Motor neuron (in vitro differentiated cells): ENCODE measurements around the gene CARMIL1. TPM values are rescaled to one million over a fixed set of nuclear protein-coding genes. Genes with fewer than 3 reads are reported as not detected.

Experiments used
- ATAC-seq, 8 experiments: fragments of 200-7000 bp; cut with Tn5 transposase; replicated peaks in 6 of 8; 2 replicates each; pipeline ENCODE4 v1.8.0; 2021; ENCODE audit warnings: mild to moderate bottlenecking in 8 of 8, moderate library complexity in 8 of 8
- H3K27ac ChIP-seq, 2 donors: fragments of 250-450 bp; sonication (Bioruptor Pico); 2 replicates each; pipeline ENCODE4 v1.9.0; 2021; ENCODE audit warnings: antibody characterized with exemption in 2 of 2, mild to moderate bottlenecking in 2 of 2, moderate library complexity in 1 of 2
- H3K4me1 ChIP-seq, 2 donors: fragments of 250-450 bp; sonication (Bioruptor Pico); replicated peaks in 1 of 2; 2 replicates each; pipeline ENCODE4 v1.6.1; 2021; ENCODE audit warnings: antibody characterized with exemption in 2 of 2, mild to moderate bottlenecking in 2 of 2, moderate library complexity in 1 of 2
- H3K4me3 ChIP-seq, 5 donors: fragments of 250-450 bp; sonication (Bioruptor Pico); 2 replicates each; pipeline ENCODE4 v1.9.0; 2021; ENCODE audit warnings: antibody characterized with exemption in 5 of 5, mild to moderate bottlenecking in 5 of 5, moderate library complexity in 4 of 5
- WGBS, 10 experiments: fragments of 450-650 bp; shearing (Covaris generic); methylation state at CpG; one replicate each; pipeline ENCODE4 v1.0.0; 2022; 5-methylcytosine and 5-hydroxymethylcytosine counted together
- in situ Hi-C, 9 experiments: fragments of 400-800 bp; cut with MboI; loops; one replicate each; pipeline ENCODE4 v1.15.0; 2021; ENCODE audit warnings: low sequenced_read_pairs in 9 of 9, low pct_unique_long_range_greater_than_20kb in 2 of 9; ENCODE audit not compliant: unreplicated experiment in 9 of 9
- total RNA-seq, 8 experiments: library from RNA; unstranded; fragments of 300-600 nt; gene quantifications; 2 replicates each; pipeline versions ENCODE4 v1.2.3 to v1.2.4, GENCODE V29; 2022

Gene CARMIL1
- total RNA-seq, 8 experiments from 2014 or later, result 1.7 to 52.5 (median 6.4) TPM

DNA sequence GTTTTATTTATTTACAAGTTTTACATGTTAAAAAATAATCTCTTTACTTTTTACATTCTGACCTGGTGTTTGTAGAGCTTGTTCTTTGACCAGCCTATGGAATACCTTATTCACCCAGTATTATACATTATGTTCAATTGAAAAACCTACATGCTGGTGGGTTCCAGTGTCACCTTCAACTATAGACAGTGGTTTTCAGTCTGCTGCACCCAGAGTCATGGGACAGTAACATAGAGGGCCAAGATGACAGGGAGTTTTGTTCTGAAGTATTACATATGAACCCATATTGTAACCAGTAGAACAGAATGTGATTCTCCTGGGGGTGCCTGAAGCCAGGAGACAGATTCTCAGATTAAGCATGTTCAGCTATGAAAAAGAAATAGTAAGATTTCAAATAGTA lies 233.4 kb downstream of the CARMIL1 start:
- no peak overlapping the region for H3K4me3 ChIP-seq
- H3K27ac ChIP-seq, result no peak overlapping the region
- H3K4me1 ChIP-seq, result no peaks in the 10 kb centered on the region
- in situ Hi-C loops, result no loop called here
- no peak for ATAC-seq

DNA sequence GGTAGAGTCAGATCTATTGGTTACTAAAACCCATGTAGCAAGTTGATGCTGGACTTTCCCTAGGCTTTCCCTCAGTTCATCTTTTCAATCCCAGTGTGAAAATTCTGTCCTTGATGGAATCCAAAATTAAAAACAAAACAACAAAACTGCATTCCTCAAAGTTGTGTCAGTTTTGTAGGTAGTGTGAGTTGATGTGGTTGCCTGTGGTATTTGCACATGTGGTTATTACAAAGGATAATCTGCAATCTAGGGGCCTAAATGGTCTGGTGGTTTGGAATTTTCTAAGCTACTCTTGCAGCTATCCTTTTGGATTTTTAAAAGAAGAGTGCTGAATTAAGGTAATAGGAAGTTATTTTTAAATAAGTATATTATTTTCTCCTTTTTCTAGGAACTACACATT lies 240.7 kb downstream of the CARMIL1 start:
- peaks cover 0 to 5% of the 10 kb centered on the region in 2 donors for H3K4me1 ChIP-seq
- H3K27ac ChIP-seq, result no peak overlapping the region
- no peak for ATAC-seq
- H3K4me3 ChIP-seq, result no peak overlapping the region
- in situ Hi-C loops, result no loop called here

DNA sequence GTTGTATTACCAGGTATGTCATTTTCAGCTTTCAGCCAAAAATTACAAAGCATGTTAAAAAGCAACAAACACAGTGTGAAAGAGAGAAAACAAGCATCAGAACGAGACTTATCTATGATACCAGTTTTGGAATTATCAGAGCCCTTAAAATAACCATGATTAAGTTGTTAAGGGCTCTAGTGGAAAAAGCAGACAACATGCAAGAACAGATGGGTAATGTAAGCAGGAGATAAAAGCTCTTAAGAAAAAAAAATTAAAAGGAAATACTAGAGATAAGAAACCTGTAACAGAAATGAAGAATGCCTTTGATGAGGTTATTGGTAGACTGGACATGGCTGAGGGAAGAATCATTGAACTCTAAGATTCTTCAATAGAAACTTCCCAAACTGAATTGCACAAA lies 245.4 kb downstream of the CARMIL1 start:
- WGBS, 10 experiments, result 11 to 100% (median 79%) methylated on average over 1 of the region's 1 CpG; no CpG with 5 or more reads in 2 of the 10 experiments
- no peak for ATAC-seq
- no peak overlapping the region for H3K27ac ChIP-seq
- no peak overlapping the region for H3K4me3 ChIP-seq
- no peaks in the 10 kb centered on the region for H3K4me1 ChIP-seq
- in situ Hi-C loops, result no loop called here

DNA sequence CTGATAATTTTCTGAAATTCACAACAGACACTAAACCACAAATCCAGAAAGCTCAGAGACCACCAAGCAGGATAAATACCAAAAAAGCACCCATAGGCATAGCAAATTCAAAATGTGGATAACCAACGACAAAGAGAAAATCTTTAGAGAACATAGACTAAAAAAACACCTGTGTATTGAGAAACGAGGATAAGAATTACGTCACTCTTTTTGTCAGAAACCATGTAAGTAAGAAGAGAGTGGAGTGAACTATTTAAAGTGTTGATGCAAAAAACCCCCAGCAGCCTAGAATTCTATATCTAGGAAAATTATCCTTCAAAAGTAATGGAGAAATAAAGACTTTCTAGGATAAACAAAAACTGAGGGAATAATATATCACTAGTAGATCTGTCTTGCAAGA lies 245.9 kb downstream of the CARMIL1 start:
- no peak for ATAC-seq
- Histone ChIP-seq H3K4me3 (no peak overlapping the region), H3K4me1 (no peaks in the 10 kb centered on the region), H3K27ac (no peak overlapping the region)
- in situ Hi-C loops, result no loop called here
- 40 to 94% (median 80%) methylated on average over 1 to 3 of the region's 3 CpGs for WGBS, 10 experiments

DNA sequence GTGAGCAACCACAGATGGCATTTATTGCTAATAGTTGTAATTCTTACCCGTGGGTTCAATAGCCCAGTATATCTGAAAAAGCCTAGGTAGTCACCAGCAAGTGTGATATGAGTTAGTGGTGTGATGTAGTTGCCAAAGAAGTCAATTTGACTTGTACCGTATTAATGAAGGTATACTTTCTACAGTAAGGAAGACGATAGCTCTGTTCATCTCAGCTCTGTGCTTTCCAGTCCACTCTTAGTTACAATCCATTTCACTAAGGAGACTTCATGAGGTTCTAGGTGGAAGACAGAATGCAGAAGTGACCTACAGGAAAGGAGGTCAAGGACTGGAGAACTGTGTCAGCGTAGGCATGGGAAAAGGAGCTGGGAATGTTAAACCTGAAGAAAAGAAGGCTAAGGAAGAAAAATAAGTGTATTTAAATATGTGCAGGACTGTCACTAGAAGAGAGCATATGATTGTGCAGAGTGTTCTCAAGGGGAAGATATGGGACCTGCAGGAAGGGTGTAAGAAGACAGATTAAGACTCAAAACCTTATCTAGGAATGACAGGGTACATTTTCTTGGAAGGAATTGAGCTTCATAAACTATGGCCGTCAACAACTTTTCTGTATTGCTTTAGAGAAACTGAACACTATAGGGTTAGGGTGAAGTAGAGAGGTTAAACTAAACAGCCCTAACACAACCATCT lies 255.9 kb downstream of the CARMIL1 start:
- Histone ChIP-seq H3K4me3 (no peak overlapping the region), H3K4me1 (no peaks in the 10 kb centered on the region), H3K27ac (no peak overlapping the region)
- WGBS, 10 experiments, result 84 to 100% (median 93%) methylated on average over 2 to 5 of the region's 5 CpGs; no CpG with 5 or more reads in 1 of the 10 experiments
- ATAC-seq, result no peak
- in situ Hi-C loops, result no loop called here

DNA sequence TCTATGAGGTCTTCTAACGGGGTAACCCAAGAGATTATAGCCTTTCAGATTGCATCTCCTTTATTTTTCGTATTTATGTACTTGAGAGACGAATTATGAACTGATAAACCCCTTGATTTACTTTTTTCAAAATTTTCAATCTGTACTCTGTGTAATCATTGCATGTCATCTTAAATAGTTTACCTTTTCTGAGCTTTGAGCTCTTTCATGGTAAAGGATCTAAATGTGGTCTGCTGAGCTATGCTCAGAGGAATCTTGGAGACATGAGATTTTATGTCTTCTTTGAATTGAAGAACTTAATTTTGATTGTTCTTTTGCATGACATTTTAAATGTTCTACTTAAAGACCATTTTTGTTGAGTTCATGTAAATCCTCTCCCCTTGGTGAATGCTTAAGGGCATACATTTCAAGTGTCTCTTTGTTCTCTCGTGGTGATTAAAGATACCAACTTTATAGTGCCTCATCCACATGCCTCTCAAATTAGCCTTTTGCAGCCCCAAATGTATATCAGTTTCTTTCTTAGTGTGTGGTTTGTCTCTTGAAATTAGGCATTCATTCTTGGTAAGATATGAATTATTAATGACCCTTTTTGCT lies 256.6 kb downstream of the CARMIL1 start:
- H3K27ac ChIP-seq, result no peak overlapping the region
- no peak for ATAC-seq
- H3K4me3 ChIP-seq, result no peak overlapping the region
- WGBS, 10 experiments, result 28 to 100% (median 78%) methylated on average over 2 to 4 of the region's 4 CpGs; no CpG with 5 or more reads in 1 of the 10 experiments
- H3K4me1 ChIP-seq, result no peaks in the 10 kb centered on the region
- in situ Hi-C loops, result no loop called here

DNA sequence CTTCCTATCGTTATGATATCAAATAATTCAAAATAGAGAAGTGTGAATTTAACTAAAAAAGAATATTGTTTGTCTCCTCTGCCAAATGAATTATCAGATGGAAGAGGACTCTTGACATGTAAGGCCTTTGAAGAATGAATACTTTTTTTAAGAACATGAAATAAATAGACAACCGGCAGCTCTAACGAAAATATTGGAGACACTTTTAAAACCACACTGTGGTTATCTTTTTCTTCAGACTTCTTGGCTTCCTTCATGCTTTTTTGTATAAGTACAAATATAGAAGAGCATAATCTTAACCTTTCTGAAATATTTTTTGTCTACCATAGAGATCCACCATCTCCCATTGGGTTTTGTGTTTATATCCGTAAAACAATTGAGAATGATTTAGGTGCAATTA lies 257.6 kb downstream of the CARMIL1 start:
- Histone ChIP-seq H3K4me3 (no peak overlapping the region), H3K4me1 (no peaks in the 10 kb centered on the region), H3K27ac (no peak overlapping the region)
- in situ Hi-C loops, result no loop called here
- ATAC-seq, result no peak
- 51 to 100% (median 81%) methylated on average over 3 to 4 of the region's 4 CpGs; no CpG with 5 or more reads in 2 of the 10 experiments for WGBS, 10 experiments

DNA sequence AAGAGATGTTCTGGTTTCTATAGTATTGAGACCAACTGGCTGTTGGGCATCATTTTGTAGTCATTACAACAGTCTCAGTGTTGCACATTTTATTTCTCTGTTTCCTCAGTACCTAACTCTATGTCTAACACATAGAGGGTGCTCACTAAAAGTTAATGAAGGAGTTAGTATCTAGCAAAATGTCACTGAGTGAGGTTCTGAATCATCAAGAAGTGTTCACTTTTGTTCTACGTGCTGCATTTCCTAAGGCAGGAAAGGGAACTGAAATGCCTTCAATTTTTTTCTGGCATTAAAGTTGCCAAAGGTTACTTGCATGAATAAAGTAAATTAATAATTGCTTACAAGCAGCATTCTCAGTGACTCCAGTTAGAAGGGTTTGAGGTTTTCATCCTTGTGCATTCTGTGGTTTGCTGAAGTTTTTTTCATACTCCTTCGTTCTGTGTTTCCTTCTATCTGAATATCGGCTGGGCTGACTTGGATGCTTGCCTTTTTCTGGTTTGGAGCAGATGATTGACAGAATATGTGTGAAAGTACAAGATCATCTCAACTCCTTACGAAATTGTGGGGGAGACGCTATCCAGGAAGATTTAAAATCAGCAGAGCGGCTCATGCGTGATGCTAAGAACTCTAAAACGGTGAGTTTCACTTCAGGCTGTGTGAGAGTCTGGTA lies 258.3 kb downstream of the CARMIL1 start:
- 30 to 100% (median 91%) methylated on average over 1 to 8 of the region's 8 CpGs for WGBS, 10 experiments
- Histone ChIP-seq H3K27ac (no peak overlapping the region), H3K4me3 (no peak overlapping the region), H3K4me1 (no peaks in the 10 kb centered on the region)
- no peak for ATAC-seq
- in situ Hi-C loops, result no loop called here

DNA sequence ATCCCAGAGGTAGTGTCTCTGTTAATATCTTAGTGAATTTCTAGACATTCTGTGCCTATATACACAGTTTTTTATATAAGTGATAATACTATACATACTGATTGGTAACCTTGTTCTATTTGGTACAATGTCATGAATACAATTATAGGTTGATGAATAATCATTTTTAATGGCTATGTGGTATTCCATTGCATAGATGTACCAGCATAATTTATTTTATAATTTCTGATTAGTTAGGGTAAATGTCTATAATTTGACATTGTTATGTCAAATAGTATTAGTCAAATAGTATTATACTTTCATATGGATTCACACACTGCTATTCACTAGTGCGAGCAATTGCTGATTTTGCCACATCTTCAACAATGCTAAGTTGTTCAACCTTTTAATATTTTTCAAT lies 262.1 kb downstream of the CARMIL1 start:
- in situ Hi-C loops, result no loop called here
- no peak overlapping the region for H3K4me3 ChIP-seq
- 71 to 100% (median 100%) methylated on average over 1 of the region's 1 CpG; no CpG with 5 or more reads in 2 of the 10 experiments for WGBS, 10 experiments
- no peak overlapping the region for H3K27ac ChIP-seq
- H3K4me1 ChIP-seq, result no peaks in the 10 kb centered on the region
- ATAC-seq, result no peak

DNA sequence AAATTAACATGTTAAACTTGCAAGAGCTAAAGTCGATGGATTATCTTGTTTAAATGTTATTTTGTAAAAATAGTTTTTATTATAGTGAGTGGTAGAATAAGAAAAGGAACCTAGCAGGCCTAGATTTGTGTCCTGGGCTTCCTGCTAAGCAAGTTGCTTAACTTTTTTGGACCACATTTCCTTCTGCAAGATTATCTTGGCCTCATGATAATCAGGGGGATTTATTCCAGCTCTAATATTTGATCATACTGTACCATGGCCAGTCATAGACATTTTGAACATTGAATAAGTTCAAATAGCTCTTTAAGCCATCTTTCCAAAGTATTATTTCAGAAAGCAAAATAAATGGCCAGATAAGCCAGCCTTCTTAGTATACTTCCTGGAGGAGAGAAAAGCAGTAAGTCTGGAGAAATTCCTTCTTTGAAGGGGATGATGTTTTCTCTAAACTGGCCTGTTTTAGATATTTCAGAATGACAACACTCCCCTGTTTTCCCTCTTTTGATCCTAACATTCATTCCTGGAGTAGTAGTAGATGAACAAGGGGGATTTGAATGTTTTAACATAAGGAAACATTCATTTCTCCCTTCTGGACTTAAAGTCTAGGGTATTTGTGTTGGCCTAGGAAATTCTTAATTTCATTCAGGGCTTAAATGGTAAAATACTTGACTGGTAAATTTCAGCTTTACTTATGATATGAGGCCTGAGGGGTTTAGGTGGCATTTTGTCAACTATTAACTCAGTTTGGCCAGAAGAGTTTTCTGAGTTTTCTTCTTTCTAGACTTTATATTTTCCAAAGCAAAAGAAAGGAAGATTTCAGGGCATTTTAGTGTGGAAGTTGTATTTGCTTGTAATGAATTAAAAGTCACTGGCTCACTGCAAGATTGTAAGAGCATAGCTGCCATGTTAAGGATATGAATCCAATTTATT lies 264.1 kb downstream of the CARMIL1 start:
- Histone ChIP-seq H3K4me3 (no peak overlapping the region), H3K27ac (no peak overlapping the region), H3K4me1 (no peaks in the 10 kb centered on the region)
- WGBS, 10 experiments, result 11 to 80% (median 71%) methylated on average over 1 of the region's 1 CpG; no CpG with 5 or more reads in 1 of the 10 experiments
- in situ Hi-C loops, result no loop called here
- ATAC-seq, result no peak

DNA sequence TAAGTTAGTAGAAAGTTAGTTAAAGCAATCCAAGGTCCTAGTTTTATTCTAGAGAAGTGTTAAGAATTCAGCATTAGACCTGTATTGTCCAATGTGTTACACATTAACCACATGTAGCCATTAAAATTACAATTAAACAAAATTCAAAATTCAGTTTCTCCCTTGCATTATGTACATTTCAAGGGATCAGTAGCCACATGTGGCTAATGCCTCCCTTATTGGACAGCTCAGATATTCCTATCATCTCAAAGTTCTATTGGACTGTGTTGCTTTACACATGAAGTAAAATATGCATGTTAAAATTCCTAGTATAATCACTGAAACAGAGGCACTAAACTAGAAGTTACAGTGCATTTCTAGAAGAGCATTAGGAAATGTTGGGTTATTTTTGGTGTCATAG lies 265.7 kb downstream of the CARMIL1 start:
- ATAC-seq, result peak in 3 of 8 experiments; percentile 81 to 97 (median 88)
- in situ Hi-C loops, result no loop called here
- no peak overlapping the region for H3K27ac ChIP-seq
- H3K4me3 ChIP-seq, result no peak overlapping the region
- no peaks in the 10 kb centered on the region for H3K4me1 ChIP-seq

DNA sequence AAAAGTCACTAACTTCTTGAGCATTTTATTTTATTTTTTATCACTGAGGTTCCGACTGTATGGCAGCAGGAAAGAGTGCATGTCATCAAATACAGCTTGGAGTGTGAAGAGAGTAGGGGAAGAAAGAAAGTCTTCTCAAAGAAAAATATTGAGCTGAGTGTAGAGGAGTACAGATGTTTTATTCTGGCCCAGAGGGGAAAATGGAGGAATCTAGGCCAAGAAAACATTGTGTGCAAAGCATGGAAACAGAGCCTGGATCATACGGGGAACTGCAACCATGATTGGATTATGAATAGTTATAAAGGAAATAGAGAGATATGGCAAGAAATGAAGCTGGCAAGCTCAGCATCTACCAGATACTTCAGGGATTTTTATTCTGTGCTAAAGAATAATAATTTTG lies 268.6 kb downstream of the CARMIL1 start:
- no peak overlapping the region for H3K4me3 ChIP-seq
- WGBS, 10 experiments, result 50 to 100% (median 86%) methylated on average over 1 to 2 of the region's 2 CpGs; no CpG with 5 or more reads in 3 of the 10 experiments
- in situ Hi-C loops, result no loop called here
- no peak for ATAC-seq
- no peak overlapping the region for H3K27ac ChIP-seq
- no peaks in the 10 kb centered on the region for H3K4me1 ChIP-seq

DNA sequence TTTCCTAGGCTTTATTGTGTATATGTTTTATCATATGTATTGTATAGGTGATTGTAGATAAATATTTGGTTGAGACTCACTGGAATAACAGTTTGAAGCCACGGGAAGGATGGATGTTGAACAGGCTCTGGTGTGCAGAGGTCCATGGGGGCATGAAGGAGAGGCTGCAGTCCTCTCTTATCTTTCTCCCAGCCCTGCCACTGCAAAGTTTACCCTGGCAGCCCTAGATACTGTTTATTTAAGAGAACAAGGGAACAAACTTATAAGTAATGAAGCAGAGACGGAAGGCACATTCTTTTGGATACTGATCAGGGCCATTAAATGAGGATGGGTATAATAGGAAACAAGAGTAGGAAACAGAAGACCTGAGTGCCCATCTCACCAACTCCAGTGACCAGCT lies 269.3 kb downstream of the CARMIL1 start:
- H3K27ac ChIP-seq, result no peak overlapping the region

More for the DNA sequence above, 269.3 kb downstream of the CARMIL1 start:
- WGBS, 10 experiments, result 0 to 100% (median 79%) methylated on average over 1 to 2 of the region's 2 CpGs; no CpG with 5 or more reads in 5 of the 10 experiments
- in situ Hi-C loops, result no loop called here
- ATAC-seq, result no peak
- Histone ChIP-seq H3K4me1 (no peaks in the 10 kb centered on the region), H3K4me3 (no peak overlapping the region)
